GM12892 (cell line): Measurements from ENCODE around the gene PKMYT1.

Experiments
- POLR2AphosphoS5 ChIP-seq: IDR thresholded peaks from 2 replicates; pipeline ENCODE4 v1.6.1; 2011; ENCODE audit warnings: low read depth, low read length, control low read depth
- TAF1 ChIP-seq: IDR thresholded peaks from 2 replicates; pipeline ENCODE4 v1.6.1; 2011; ENCODE audit warnings: low read depth, mild to moderate bottlenecking, control low read depth, low read length, borderline replicate concordance

DNA sequence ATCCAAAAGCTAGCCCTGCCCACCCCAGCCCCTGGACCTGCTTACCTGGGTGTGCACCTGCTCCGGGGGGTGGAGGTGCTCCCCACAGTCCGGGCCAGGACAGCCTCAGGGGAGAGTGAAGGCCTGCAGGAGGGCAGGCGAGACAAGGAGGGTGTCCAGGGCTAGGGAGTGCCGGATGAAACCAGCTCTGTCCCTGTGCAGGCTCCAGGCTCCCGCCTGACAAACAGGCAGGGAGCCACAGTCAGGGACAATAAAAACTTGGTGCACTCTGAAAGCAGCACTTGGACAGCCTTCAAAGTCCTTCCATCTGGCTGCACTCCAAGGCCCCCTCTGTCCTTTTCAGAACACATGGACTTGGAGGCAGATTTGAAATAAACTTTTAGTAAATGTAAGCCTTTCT is 7.2 kb downstream of the PKMYT1 start:
- TF ChIP-seq POLR2AphosphoS5 (no peak; the same call in 1 of the 2 replicates), TAF1 (no peak)
